GM18520 (cell line): ENCODE data around the gene TRIM47.

Experiments
- ATAC-seq: cut with Tn5 transposase; IDR thresholded peaks from one replicate; pipeline ENCODE4 v1.9.1; 2021; ENCODE audit not compliant: unreplicated experiment

The TRIM47 gene

GRCh38 chr17:75878174-75878998, at the start of gene TRIM47:
TRIM47 (minus strand) TSS chr17:75878581; CDS start chr17:75878548, 33 bp downstream.
- no peak for ATAC-seq

- ATAC-seq, result no peak
Observed at GRCh38 chr17:75927286-75927922, 49.0 kb upstream of the TRIM47 start.

GRCh38 chr17:75926456-75926855, 48.1 kb upstream of the TRIM47 start:
- no peak for ATAC-seq

- ATAC-seq, result no peak
Observed at GRCh38 chr17:75925912-75926311, 47.5 kb upstream of the TRIM47 start.

GRCh38 chr17:75925103-75925502, 46.7 kb upstream of the TRIM47 start:
- no peak for ATAC-seq

- ATAC-seq, result no peak
Observed at GRCh38 chr17:75922963-75923874, 44.8 kb upstream of the TRIM47 start.

- ATAC-seq, result no peak
Observed at GRCh38 chr17:75922173-75922961, 44.0 kb upstream of the TRIM47 start.

GRCh38 chr17:75921596-75921995, 43.2 kb upstream of the TRIM47 start:
- no peak for ATAC-seq

- no peak for ATAC-seq
Observed at GRCh38 chr17:75920045-75920560, 41.7 kb upstream of the TRIM47 start.

- no peak for ATAC-seq
Observed at GRCh38 chr17:75919611-75920010, 41.2 kb upstream of the TRIM47 start.

- no peak for ATAC-seq
Observed at GRCh38 chr17:75917917-75918445, 39.6 kb upstream of the TRIM47 start.

- ATAC-seq, result no peak
Observed at GRCh38 chr17:75917141-75917916, 38.9 kb upstream of the TRIM47 start.

- no peak for ATAC-seq
Observed at GRCh38 chr17:75915268-75915667, 36.9 kb upstream of the TRIM47 start.

- ATAC-seq, result no peak
Observed at GRCh38 chr17:75914643-75915267, 36.4 kb upstream of the TRIM47 start.

- ATAC-seq, result no peak
Observed at GRCh38 chr17:75913537-75914210, 35.3 kb upstream of the TRIM47 start.

GRCh38 chr17:75910699-75911098, 32.3 kb upstream of the TRIM47 start:
- ATAC-seq, result no peak

- no peak for ATAC-seq
Observed at GRCh38 chr17:75909812-75910274, 31.5 kb upstream of the TRIM47 start.
